Mesodermal cell (in vitro differentiated cells): ENCODE measurements around the gene CEP72.
"Not testable (repeated sequence)": the region's sequence is repeated elsewhere in the genome, so short reads cannot be mapped to it uniquely, and the experiment has no call there.

Source experiments
- H3K27ac ChIP-seq: 2 replicates; pipeline ENCODE4 v1.7.0; 2013; ENCODE audit warnings: mild to moderate bottlenecking, low read depth, low read length, moderate library complexity; ENCODE audit not compliant: severe bottlenecking
- H3K36me3 ChIP-seq: 2 replicates; pipeline ENCODE4 v1.7.1; 2013; ENCODE audit warnings: mild to moderate bottlenecking, low read length, moderate library complexity; ENCODE audit not compliant: control insufficient read depth, insufficient read depth
- H3K4me1 ChIP-seq: one replicate; pipeline ENCODE4 v1.7.1; 2013; ENCODE audit warnings: mild to moderate bottlenecking, low read length; ENCODE audit not compliant: insufficient read depth, control insufficient read depth, poor library complexity, severe bottlenecking
- H3K4me3 ChIP-seq: 2 replicates; pipeline ENCODE4 v1.7.0; 2013; ENCODE audit warnings: low read length, control low read depth, mild to moderate bottlenecking; ENCODE audit not compliant: insufficient read depth, poor library complexity, severe bottlenecking; ENCODE audit errors: extremely low read depth
- H3K9me3 ChIP-seq: 2 replicates; pipeline ENCODE4 v1.7.1; 2013; ENCODE audit warnings: mild to moderate bottlenecking, low read length, moderate library complexity; ENCODE audit not compliant: control insufficient read depth
- WGBS, 2 experiments: methylation state at CpG; one replicate each; pipeline ENCODE4 v1.1.5; 2013; ENCODE audit warnings: missing lambda C conversion rate in 2 of 2; ENCODE audit not compliant: insufficient coverage in 2 of 2; 5-methylcytosine and 5-hydroxymethylcytosine counted together

Gene CEP72

DNA sequence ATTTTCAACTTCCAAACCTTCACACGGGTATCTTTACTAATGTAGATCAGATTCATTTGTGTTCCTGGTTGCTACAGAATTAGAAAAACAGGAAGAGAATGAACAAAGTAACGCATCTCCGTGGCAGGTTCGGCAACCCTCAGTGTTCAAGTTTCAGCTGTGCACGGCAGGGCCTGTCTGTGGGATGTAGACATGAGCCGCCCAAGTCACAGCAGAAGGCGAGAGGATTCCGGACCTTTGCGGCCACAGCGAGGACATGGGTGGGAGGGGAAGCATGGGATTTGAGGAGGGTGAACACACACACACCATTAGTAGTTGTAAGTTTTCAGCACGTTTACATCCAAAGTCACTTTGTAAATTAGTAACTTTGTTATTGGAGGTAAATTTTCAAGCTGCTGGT, 31.7 kb upstream of the CEP72 start:
- no peak overlapping the region for H3K27ac ChIP-seq
- H3K9me3 ChIP-seq, result no peaks in the 10 kb centered on the region
- H3K36me3 ChIP-seq, result no peaks in the 10 kb centered on the region
- WGBS, 2 experiments, result 75 to 90% methylated on average over 3 to 6 of the region's 11 CpGs
- H3K4me3 ChIP-seq, result no peak overlapping the region
- no peaks in the 10 kb centered on the region for H3K4me1 ChIP-seq

DNA sequence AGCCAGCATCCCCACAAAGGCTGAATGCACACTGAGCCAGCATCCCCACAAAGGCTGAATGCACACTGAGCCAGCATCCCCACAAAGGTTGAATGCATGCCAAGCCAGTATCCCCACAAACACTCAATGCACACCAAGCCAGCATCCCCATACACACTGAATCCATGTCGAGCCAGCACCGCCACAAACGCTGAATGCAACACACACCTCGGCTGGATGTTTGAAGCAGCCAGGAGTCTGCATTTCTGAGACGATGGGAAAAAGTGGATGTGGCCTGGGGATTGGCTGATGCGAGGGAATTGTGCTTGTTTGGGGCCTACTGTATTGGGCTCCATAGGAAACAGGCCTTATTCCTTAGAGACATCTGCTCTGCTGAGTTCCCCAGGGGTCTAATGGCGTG, 30.9 kb upstream of the CEP72 start:
- 90 to 93% methylated on average over 5 to 7 of the region's 7 CpGs for WGBS, 2 experiments

DNA sequence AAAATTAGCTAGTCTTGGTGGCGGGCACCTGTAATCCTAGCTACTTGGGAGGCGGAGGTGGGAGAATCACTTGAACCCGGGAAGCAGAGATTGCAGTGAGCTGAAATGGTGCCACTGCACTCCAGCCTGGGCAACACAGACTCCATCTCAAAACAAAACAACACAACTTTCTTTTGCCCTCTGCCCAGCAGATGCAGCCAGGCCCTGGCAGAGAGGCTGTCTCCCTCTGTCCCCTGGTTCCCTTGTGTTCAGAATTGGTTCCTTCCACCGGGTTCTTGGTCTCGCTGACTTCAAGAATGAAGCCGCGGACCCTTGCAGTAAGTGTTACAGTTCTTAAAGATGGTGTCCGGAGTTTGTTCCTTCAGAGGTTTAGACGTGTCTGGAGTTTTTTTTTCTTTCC, 30.2 kb upstream of the CEP72 start:
- Histone ChIP-seq H3K36me3 (no peaks in the 10 kb centered on the region), H3K9me3 (no peaks in the 10 kb centered on the region), H3K4me1 (no peaks in the 10 kb centered on the region), H3K27ac (no peak overlapping the region), H3K4me3 (no peak overlapping the region)
- WGBS, 2 experiments, result 89 to 95% methylated on average over 8 to 9 of the region's 9 CpGs

More for the DNA sequence above, 30.9 kb upstream of the CEP72 start:
- H3K36me3 ChIP-seq, result no peaks in the 10 kb centered on the region
- H3K9me3 ChIP-seq, result no peaks in the 10 kb centered on the region
- H3K4me1 ChIP-seq, result no peaks in the 10 kb centered on the region
- no peak overlapping the region for H3K4me3 ChIP-seq
- no peak overlapping the region for H3K27ac ChIP-seq

DNA sequence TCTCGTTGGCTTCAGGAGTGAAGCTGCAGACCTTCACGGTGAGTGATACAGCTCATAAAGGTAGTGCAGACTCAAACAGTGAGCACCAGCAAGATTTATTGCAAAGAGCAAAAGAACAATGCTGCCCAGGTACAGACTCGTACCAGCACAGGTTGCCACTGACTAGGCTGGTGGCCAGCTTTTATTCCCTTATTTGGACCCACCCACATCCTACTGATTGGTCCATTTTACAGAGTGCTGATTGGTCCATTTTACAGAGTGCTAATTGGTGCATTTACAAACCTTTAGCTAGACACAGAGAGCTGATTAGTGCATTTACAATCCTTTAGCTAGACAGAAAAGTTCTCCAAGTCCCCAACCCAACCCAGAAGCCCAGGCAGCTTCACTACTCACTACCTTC, 29.7 kb upstream of the CEP72 start:
- WGBS, 2 experiments, result 97% methylated on average over 3 of the region's 3 CpGs
- not testable (repeated sequence) for H3K9me3 ChIP-seq, H3K4me1 ChIP-seq, H3K36me3 ChIP-seq, H3K27ac ChIP-seq, H3K4me3 ChIP-seq

DNA sequence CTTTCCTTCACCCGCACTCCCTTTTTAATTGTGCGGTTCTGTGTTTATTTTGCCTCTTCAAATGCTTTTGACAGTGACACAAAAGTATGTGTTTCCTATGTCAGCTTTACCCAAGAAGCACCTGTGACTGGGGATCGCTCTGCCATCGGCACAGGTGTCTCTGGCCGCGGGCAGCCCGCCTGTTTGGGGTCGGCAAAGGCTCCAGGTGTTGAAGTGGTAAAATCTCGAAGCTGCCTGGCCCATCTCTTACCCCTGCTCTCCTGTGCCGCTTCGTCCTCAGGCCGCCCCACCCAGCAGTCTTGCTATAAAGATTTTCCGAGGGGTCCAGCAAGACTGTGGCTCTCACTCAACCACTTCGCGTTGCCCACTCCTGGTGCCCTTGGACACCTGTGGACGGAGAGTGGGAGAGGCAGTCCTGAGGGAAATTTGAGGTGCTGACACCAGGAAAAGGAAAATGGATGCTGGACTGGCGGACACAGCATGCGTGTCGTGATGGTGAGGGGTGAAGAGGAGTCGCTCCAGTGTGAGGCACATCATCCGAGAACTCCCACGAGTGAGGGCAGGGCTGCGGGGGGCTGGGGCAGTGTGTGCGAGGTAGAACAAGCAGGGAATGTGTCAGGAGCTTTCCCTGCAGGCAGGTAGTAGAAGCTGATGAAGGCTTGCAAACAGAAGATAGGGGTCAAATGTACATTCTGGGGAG, 29.1 kb upstream of the CEP72 start:
- no peak overlapping the region for H3K4me3 ChIP-seq
- no peaks in the 10 kb centered on the region for H3K9me3 ChIP-seq
- H3K4me1 ChIP-seq, result no peaks in the 10 kb centered on the region
- WGBS, 2 experiments, result 95% methylated on average over 23 of the region's 24 CpGs
- no peaks in the 10 kb centered on the region for H3K36me3 ChIP-seq
- no peak overlapping the region for H3K27ac ChIP-seq

DNA sequence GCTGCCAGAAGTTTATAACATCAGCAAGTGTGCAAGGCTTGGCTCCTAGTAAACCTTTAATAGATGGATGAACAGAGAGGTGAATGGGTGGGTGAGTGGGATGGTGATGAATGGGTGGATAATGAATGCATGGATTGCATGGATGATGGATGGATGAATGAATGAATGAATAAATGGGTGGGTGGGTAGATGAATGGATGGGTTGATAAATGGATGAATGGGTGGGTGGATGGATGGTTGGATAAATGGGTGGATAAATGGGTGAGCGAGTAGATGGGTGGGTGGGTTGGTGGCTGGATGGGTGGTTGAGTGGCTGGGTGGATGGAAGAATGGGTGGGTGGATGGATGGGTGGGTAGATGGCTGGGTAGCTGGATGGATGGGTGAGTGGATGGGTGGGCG, 28.5 kb upstream of the CEP72 start:
- no peak overlapping the region for H3K4me3 ChIP-seq
- H3K9me3 ChIP-seq, result no peaks in the 10 kb centered on the region
- no peaks in the 10 kb centered on the region for H3K36me3 ChIP-seq
- 91 to 100% methylated on average over 1 of the region's 2 CpGs for WGBS, 2 experiments
- no peak overlapping the region for H3K27ac ChIP-seq
- no peaks in the 10 kb centered on the region for H3K4me1 ChIP-seq

DNA sequence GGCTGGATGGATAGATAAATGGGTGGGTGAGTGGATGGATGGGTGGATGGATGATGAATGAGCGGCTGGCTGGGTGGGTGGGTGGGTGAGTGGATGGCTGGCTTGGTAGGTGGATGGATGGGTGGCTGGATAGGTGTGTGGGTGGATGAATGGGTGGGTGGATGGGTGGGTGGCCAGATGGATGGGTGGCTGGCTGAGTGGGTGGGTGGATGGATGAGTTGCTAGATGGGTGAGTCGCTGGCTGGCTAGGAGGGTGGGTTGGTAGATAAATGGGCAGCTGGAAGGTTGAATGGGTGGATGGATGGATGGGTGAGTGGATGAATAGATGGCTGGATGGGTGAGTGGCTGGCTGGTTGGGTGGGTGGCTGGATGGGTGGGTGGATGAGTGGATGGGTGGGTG, 27.9 kb upstream of the CEP72 start:
- WGBS, 2 experiments, result 67 to 95% methylated on average over 1 to 2 of the region's 2 CpGs
- no peaks in the 10 kb centered on the region for H3K4me1 ChIP-seq
- no peaks in the 10 kb centered on the region for H3K36me3 ChIP-seq
- no peak overlapping the region for H3K27ac ChIP-seq
- no peaks in the 10 kb centered on the region for H3K9me3 ChIP-seq
- no peak overlapping the region for H3K4me3 ChIP-seq

DNA sequence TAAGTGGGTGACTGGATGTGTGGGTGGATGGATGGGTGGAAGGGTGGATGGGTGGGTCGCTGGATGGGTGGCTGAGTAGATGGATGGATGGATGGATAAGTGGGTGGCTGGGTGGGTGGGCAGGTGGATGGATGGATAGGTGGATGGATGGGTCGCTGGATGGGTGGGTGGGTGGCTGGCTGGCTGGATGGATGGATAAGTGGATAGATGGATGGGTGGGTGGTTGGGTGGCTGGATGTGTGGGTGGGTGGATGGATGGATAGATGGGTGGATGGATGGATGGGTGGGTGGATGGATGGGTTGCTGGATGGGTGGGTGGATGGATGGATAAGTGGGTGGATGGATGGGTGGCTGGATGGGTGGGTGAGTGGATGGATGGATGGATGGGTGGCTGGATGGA, 27.3 kb upstream of the CEP72 start:
- Histone ChIP-seq H3K9me3 (no peaks in the 10 kb centered on the region), H3K4me3 (no peak overlapping the region), H3K27ac (no peak overlapping the region), H3K36me3 (no peaks in the 10 kb centered on the region), H3K4me1 (no peaks in the 10 kb centered on the region)
- 45 to 67% methylated on average over 1 to 2 of the region's 2 CpGs for WGBS, 2 experiments

DNA sequence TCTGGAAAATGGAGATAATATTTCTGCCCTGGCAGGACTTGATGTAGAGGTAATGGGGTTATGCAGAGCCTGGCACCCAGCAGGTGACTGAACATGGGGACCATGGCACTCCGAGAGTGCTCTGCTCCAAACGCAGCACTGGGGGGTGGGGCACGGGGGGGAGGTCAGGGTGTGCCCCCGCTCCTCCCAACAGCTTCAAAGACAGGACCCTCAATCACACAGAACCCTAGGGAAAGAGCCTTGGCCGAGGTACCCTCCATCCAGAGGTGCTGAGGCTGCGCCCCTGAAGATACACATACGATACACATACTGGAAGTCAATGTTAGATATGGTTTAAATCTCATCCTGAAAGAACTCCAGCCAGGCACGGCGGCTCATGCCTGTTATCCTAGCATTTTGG, 26.6 kb upstream of the CEP72 start:
- no peak overlapping the region for H3K4me3 ChIP-seq
- no peak overlapping the region for H3K27ac ChIP-seq
- H3K9me3 ChIP-seq, result no peaks in the 10 kb centered on the region
- H3K36me3 ChIP-seq, result no peaks in the 10 kb centered on the region
- WGBS, 2 experiments, result 68 to 71% methylated on average over 5 to 7 of the region's 9 CpGs
- no peaks in the 10 kb centered on the region for H3K4me1 ChIP-seq

DNA sequence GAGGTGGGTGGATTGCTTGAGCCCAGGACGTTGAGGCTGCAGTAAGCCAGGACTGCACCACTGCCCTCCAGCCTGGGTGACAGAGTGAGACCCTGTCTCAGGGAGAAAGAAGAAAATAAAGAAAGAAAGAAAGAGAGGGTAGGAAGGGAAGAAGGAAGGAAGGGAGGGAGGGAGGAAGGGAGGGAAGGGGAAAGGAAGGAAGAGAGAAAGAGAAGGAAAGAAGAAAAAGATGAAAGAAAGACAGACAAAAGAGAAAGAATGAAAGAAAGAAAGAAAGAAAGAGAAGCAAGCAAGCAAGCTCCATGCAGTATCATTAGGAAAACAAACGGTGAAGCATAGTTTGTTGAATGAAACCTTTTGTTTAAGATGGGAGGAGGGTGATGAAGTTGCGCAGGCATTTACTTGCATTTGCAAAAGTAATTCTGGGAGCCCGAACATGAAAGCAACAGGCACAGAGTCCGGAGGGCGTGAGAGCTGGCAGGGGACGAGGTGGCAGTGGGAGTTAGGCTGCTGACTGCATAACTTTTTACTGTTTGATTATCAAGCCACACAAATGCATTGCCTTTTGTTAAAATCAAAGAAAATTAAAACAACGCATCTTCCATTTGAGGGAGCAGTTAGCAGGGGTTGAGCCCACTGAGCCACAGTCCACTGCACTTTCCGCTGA, 26.0 kb upstream of the CEP72 start:
- WGBS, 2 experiments, result 55 to 60% methylated on average over 4 to 9 of the region's 9 CpGs
- Histone ChIP-seq H3K9me3 (no peaks in the 10 kb centered on the region), H3K27ac (no peak overlapping the region), H3K4me3 (no peak overlapping the region), H3K4me1 (no peaks in the 10 kb centered on the region), H3K36me3 (no peaks in the 10 kb centered on the region)

DNA sequence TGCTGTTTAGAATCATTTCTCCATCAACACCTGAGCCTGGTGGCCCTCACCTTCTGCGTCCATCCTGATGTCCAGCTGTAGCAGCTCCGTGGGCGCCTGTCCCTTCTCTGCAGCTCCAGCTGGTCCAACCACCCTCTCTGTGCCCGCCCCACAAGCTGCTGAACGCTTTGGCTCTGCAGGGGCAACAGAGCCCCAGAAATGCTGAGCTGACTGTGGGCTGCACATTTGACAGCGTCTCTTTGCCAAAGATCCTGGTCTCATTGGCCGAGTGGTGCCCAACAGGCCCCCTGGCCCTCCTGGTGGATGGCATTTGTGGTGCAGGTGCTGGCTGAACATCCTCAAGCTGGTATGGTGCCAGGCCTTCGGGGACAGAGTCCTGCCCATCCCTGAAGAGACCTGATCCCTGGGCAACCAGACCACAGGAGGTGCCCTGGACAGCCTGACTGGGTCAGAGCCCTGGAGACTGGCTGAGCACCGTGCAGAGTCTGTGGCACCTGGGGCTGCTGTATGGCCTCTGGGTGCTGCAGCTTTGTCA, 25.3 kb upstream of the CEP72 start:
- no peaks in the 10 kb centered on the region for H3K36me3 ChIP-seq
- H3K4me3 ChIP-seq, result no peak overlapping the region
- no peaks in the 10 kb centered on the region for H3K9me3 ChIP-seq
- H3K4me1 ChIP-seq, result no peaks in the 10 kb centered on the region
- WGBS, 2 experiments, result 77 to 79% methylated on average over 9 of the region's 9 CpGs
- no peak overlapping the region for H3K27ac ChIP-seq
